Stomach (tissue), 4 donors: ENCODE results near the gene ALDH1A2.

Source experiments
- EP300 ChIP-seq: sonication (generic); formaldehyde crosslinking; IDR thresholded peaks from one replicate; pipeline ENCODE4 v1.6.1; 2017; ENCODE audit warnings: antibody characterized with exemption
- TF ChIP-seq, protein P1 (sequence below), 7 experiments: fragments of 450-650 bp in 4 of 7; fragments of 200-600 bp in 3 of 7; sonication (generic) in 3 of 7; IDR thresholded peaks; one replicate each; pipeline ENCODE4 v1.5.1; 2016 to 2019; ENCODE audit warnings: antibody characterized with exemption in 7 of 7, control low read depth in 2 of 7, mild to moderate bottlenecking in 1 of 7

DNA sequence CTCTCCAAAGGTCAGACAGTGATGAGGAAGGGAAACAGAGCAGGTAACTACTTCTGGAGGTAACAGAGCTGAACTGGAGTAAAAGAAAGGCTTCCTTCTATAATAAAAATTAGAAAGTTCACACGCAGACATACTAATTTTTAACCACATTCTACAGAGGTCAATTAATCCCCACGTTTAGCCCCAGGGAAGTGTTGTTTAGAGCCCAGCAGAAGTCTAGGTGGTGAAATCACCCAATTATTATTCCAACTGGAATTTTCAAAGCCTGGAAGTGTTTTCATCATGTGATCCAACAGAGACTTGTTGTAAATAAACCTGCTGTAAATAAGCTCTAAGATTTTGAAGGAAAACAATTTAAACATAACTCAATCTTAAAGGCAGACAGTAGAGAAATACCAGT, 6.8 kb downstream of the ALDH1A2 start:
- TF ChIP-seq, protein P1, sequence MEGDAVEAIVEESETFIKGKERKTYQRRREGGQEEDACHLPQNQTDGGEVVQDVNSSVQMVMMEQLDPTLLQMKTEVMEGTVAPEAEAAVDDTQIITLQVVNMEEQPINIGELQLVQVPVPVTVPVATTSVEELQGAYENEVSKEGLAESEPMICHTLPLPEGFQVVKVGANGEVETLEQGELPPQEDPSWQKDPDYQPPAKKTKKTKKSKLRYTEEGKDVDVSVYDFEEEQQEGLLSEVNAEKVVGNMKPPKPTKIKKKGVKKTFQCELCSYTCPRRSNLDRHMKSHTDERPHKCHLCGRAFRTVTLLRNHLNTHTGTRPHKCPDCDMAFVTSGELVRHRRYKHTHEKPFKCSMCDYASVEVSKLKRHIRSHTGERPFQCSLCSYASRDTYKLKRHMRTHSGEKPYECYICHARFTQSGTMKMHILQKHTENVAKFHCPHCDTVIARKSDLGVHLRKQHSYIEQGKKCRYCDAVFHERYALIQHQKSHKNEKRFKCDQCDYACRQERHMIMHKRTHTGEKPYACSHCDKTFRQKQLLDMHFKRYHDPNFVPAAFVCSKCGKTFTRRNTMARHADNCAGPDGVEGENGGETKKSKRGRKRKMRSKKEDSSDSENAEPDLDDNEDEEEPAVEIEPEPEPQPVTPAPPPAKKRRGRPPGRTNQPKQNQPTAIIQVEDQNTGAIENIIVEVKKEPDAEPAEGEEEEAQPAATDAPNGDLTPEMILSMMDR (IDR thresholded peaks at IDR 0.05): no peak
- TF ChIP-seq EP300: no peak
